Measurements from ENCODE around the gene FBXL13. TPM values are rescaled to one million over a fixed set of nuclear protein-coding genes. Genes with fewer than 3 reads are reported as not detected.

FBXL13 gene
- total RNA-seq, 1 experiment from 2014 or later: 1.3 TPM

DNA sequence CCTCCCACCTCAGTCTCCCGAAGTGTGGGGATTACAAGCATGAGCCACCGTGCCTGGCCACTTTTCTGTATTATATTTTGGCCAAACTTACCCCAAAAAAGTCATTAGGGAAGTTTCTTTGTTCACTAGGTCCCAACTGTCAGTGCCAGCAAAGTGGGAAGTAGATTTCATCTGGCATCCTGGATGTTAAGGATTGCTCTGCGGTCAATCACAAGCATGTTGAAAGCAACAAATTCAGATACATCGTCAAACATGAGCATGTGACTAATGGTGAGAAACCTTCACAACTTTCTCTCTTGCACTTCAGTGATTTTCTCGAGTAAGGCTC, 176.1 kb downstream of the FBXL13 start:
- Mint-ChIP-seq H3K36me3 (ENCODE audit: insufficient read depth, unreplicated experiment) (no peaks in the 10 kb centered on the region), H3K27me3 (ENCODE audit: unreplicated experiment) (no peaks in the 10 kb centered on the region), H3K9me3 (ENCODE audit: low read depth, unreplicated experiment) (no peaks in the 10 kb centered on the region), H3K4me1 (ENCODE audit: low read depth, unreplicated experiment) (no peaks in the 10 kb centered on the region), H3K27ac (ENCODE audit: unreplicated experiment) (no peak overlapping the region), H3K4me3 (ENCODE audit: low read depth, unreplicated experiment) (no peak overlapping the region)
- intact Hi-C loops (cut with micrococcal nuclease; ENCODE audit: unreplicated experiment): no loop called here
- CTCF ChIA-PET: no interaction called here
- no peak for TF ChIP-seq CTCF (IDR thresholded peaks at IDR 0.05; ENCODE audit: unreplicated experiment)
- DNase-seq: no peak
- BruUV-seq (replicated peaks): no TSS peak

- no peaks in the 10 kb centered on the region for H3K36me3 Mint-ChIP-seq (ENCODE audit: insufficient read depth, unreplicated experiment)
- no peak for DNase-seq
- no peak overlapping the region for H3K4me3 Mint-ChIP-seq (ENCODE audit: low read depth, unreplicated experiment)
- no peak overlapping the region for H3K27ac Mint-ChIP-seq (ENCODE audit: unreplicated experiment)
- CTCF ChIA-PET: no interaction called here
- TF ChIP-seq CTCF (IDR thresholded peaks at IDR 0.05; ENCODE audit: unreplicated experiment): no peak
- H3K4me1 Mint-ChIP-seq (ENCODE audit: low read depth, unreplicated experiment): no peaks in the 10 kb centered on the region
- intact Hi-C loops (cut with micrococcal nuclease; ENCODE audit: unreplicated experiment): no loop called here
- no peaks in the 10 kb centered on the region for H3K27me3 Mint-ChIP-seq (ENCODE audit: unreplicated experiment)
- no peaks in the 10 kb centered on the region for H3K9me3 Mint-ChIP-seq (ENCODE audit: low read depth, unreplicated experiment)
- no TSS peak for BruUV-seq (replicated peaks)
Observed at GRCh38 chr7:102897856-102898531, 176.6 kb downstream of the FBXL13 start.

- no peak for DNase-seq
- Mint-ChIP-seq H3K9me3 (ENCODE audit: low read depth, unreplicated experiment) (no peaks in the 10 kb centered on the region), H3K36me3 (ENCODE audit: insufficient read depth, unreplicated experiment) (no peaks in the 10 kb centered on the region), H3K27me3 (ENCODE audit: unreplicated experiment) (no peaks in the 10 kb centered on the region), H3K4me3 (ENCODE audit: low read depth, unreplicated experiment) (no peak overlapping the region), H3K4me1 (ENCODE audit: low read depth, unreplicated experiment) (no peaks in the 10 kb centered on the region), H3K27ac (ENCODE audit: unreplicated experiment) (no peak overlapping the region)
- intact Hi-C loops (cut with micrococcal nuclease; ENCODE audit: unreplicated experiment): no loop called here
- TF ChIP-seq CTCF (IDR thresholded peaks at IDR 0.05; ENCODE audit: unreplicated experiment): no peak
- CTCF ChIA-PET: no interaction called here
- BruUV-seq (replicated peaks): no TSS peak
Observed at GRCh38 chr7:102897211-102897631, 177.4 kb downstream of the FBXL13 start.

DNA sequence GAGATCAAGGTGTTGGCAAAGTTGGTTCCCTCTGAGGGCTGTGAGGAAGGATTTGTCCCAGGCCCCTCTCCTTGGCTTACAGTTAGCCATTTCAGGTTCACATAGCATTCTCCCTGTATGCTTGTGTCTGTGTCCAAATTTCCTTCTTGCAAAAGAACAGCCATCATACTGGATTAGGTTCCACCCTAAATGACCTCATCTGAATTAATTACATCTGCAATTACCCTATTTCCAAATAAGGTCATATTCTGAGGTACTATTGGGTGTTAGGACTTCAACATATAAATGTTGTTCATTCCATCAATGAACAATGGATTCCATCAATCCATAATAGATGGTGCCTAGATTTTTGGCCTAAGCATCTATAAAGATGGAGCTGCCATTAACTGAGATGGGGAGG, 178.0 kb downstream of the FBXL13 start:
- no peak overlapping the region for H3K4me3 Mint-ChIP-seq (ENCODE audit: low read depth, unreplicated experiment)
- no peak for DNase-seq
- BruUV-seq (replicated peaks): no TSS peak
- peaks cover 3% of the 10 kb centered on the region for H3K4me1 Mint-ChIP-seq (ENCODE audit: low read depth, unreplicated experiment)
- TF ChIP-seq CTCF (IDR thresholded peaks at IDR 0.05; ENCODE audit: unreplicated experiment): no peak
- CTCF ChIA-PET: no interaction called here
- no peaks in the 10 kb centered on the region for H3K36me3 Mint-ChIP-seq (ENCODE audit: insufficient read depth, unreplicated experiment)
- H3K27me3 Mint-ChIP-seq (ENCODE audit: unreplicated experiment): no peaks in the 10 kb centered on the region
- intact Hi-C loops (cut with micrococcal nuclease; ENCODE audit: unreplicated experiment): no loop called here
- H3K27ac Mint-ChIP-seq (ENCODE audit: unreplicated experiment): no peak overlapping the region
- H3K9me3 Mint-ChIP-seq (ENCODE audit: low read depth, unreplicated experiment): no peaks in the 10 kb centered on the region
